Nephron (organoid): ENCODE data around the gene TBL2.
"Not testable (repeated sequence)": the region's sequence is repeated elsewhere in the genome, so short reads cannot be mapped to it uniquely, and the experiment has no call there.

Experiments used
- H3K27ac Mint-ChIP-seq, 3 experiments: 2 replicates each; pipeline ENCODE4 v1.8.0; 2020; ENCODE audit warnings: mixed read lengths in 3 of 3, mild to moderate bottlenecking in 2 of 3, moderate library complexity in 1 of 3
- H3K27me3 Mint-ChIP-seq: 2 replicates; pipeline ENCODE4 v1.8.0; 2021; ENCODE audit warnings: low read depth, mild to moderate bottlenecking, moderate library complexity, mixed read lengths
- H3K36me3 Mint-ChIP-seq: 2 replicates; pipeline ENCODE4 v1.8.0; 2020; ENCODE audit warnings: low read depth, mixed read lengths
- H3K4me1 Mint-ChIP-seq: 2 replicates; pipeline ENCODE4 v1.8.0; 2020; ENCODE audit warnings: mixed read lengths
- H3K4me3 Mint-ChIP-seq, 3 experiments: 2 replicates each; pipeline ENCODE4 v1.8.0; 2020; ENCODE audit warnings: mild to moderate bottlenecking in 3 of 3, mixed read lengths in 3 of 3, moderate library complexity in 2 of 3
- H3K9me3 Mint-ChIP-seq: 2 replicates; pipeline ENCODE4 v1.8.0; 2020; ENCODE audit warnings: mixed read lengths
- CTCF ChIP-seq, 3 experiments: fragments of 200-600 bp; sonication (generic); IDR thresholded peaks; one replicate each; pipeline ENCODE4 v1.5.0; 2021; ENCODE audit warnings: antibody characterized with exemption in 3 of 3; ENCODE audit not compliant: unreplicated experiment in 3 of 3

TBL2 gene

GRCh38 chr7:73615886-73616285 lies 37.5 kb upstream of the TBL2 start:
- Mint-ChIP-seq H3K36me3 (no peaks in the 10 kb centered on the region), H3K9me3 (no peaks in the 10 kb centered on the region), H3K4me3 (no peak overlapping the region), H3K4me1 (peaks cover 8% of the 10 kb centered on the region), H3K27ac (no peak overlapping the region), H3K27me3 (peaks cover 31% of the 10 kb centered on the region)
- TF ChIP-seq CTCF (IDR thresholded peaks at IDR 0.05; ENCODE audit: unreplicated experiment in 3 of 3), result no peak

GRCh38 chr7:73614937-73615336 lies 36.6 kb upstream of the TBL2 start:
- H3K4me3 Mint-ChIP-seq, H3K27ac Mint-ChIP-seq, H3K36me3 Mint-ChIP-seq, H3K9me3 Mint-ChIP-seq, H3K4me1 Mint-ChIP-seq: not testable (repeated sequence)
- peaks cover 28% of the 10 kb centered on the region for H3K27me3 Mint-ChIP-seq

- no peak for TF ChIP-seq CTCF (IDR thresholded peaks at IDR 0.05; ENCODE audit: unreplicated experiment in 3 of 3)
- Mint-ChIP-seq H3K27ac (peak overlapping the region in 1 of 3 experiments; percentile 44), H3K27me3 (peaks cover 36% of the 10 kb centered on the region), H3K4me3 (no peak overlapping the region), H3K36me3 (no peaks in the 10 kb centered on the region), H3K4me1 (peaks cover 8% of the 10 kb centered on the region), H3K9me3 (no peaks in the 10 kb centered on the region)
Measured at GRCh38 chr7:73613954-73614735, 35.8 kb upstream of the TBL2 start.

- Mint-ChIP-seq H3K27me3 (peaks cover 30% of the 10 kb centered on the region), H3K27ac (no peak overlapping the region), H3K36me3 (no peaks in the 10 kb centered on the region), H3K4me3 (no peak overlapping the region), H3K9me3 (no peaks in the 10 kb centered on the region), H3K4me1 (peaks cover 8% of the 10 kb centered on the region)
- peak in 1 of 3 experiments; percentile 7 for TF ChIP-seq CTCF (IDR thresholded peaks at IDR 0.05; ENCODE audit: unreplicated experiment in 3 of 3)
Measured at GRCh38 chr7:73612598-73613269, 34.4 kb upstream of the TBL2 start.

GRCh38 chr7:73611017-73611555 lies 32.7 kb upstream of the TBL2 start:
- Mint-ChIP-seq H3K9me3 (no peaks in the 10 kb centered on the region), H3K27me3 (peaks cover 30% of the 10 kb centered on the region), H3K4me3 (no peak overlapping the region), H3K36me3 (no peaks in the 10 kb centered on the region), H3K27ac (peak overlapping the region in 1 of 3 experiments; percentile 53), H3K4me1 (peaks cover 8% of the 10 kb centered on the region)
- TF ChIP-seq CTCF (IDR thresholded peaks at IDR 0.05; ENCODE audit: unreplicated experiment in 3 of 3), result no peak

GRCh38 chr7:73610105-73610504 lies 31.7 kb upstream of the TBL2 start:
- Mint-ChIP-seq H3K36me3 (no peaks in the 10 kb centered on the region), H3K27me3 (peaks cover 30% of the 10 kb centered on the region)

GRCh38 chr7:73607692-73607983 lies 29.3 kb upstream of the TBL2 start:
- H3K4me3 Mint-ChIP-seq, H3K4me1 Mint-ChIP-seq, H3K9me3 Mint-ChIP-seq, H3K36me3 Mint-ChIP-seq, H3K27ac Mint-ChIP-seq: not testable (repeated sequence)
- H3K27me3 Mint-ChIP-seq, result peaks cover 21% of the 10 kb centered on the region

More at GRCh38 chr7:73610105-73610504, 31.7 kb upstream of the TBL2 start:
- TF ChIP-seq CTCF (IDR thresholded peaks at IDR 0.05; ENCODE audit: unreplicated experiment in 3 of 3), result no peak
- Mint-ChIP-seq H3K4me3 (no peak overlapping the region), H3K9me3 (no peaks in the 10 kb centered on the region), H3K27ac (no peak overlapping the region), H3K4me1 (peaks cover 8% of the 10 kb centered on the region)
